SKM-1 treated with dmso at 0.1 percent for 144 hours (cell line): ENCODE measurements around the gene HIBCH.
A peak's percentile ranks its signal among the peaks of the same experiment; 100 is the strongest.
"Not testable (repeated sequence)": the region's sequence is repeated elsewhere in the genome, so short reads cannot be mapped to it uniquely, and the experiment has no call there.

Source experiments
- DNase-seq: peaks from one replicate; lab custom pipeline; 2025; ENCODE audit not compliant: unreplicated experiment; lab: John Stamatoyannopoulos, UW

Gene HIBCH

DNA sequence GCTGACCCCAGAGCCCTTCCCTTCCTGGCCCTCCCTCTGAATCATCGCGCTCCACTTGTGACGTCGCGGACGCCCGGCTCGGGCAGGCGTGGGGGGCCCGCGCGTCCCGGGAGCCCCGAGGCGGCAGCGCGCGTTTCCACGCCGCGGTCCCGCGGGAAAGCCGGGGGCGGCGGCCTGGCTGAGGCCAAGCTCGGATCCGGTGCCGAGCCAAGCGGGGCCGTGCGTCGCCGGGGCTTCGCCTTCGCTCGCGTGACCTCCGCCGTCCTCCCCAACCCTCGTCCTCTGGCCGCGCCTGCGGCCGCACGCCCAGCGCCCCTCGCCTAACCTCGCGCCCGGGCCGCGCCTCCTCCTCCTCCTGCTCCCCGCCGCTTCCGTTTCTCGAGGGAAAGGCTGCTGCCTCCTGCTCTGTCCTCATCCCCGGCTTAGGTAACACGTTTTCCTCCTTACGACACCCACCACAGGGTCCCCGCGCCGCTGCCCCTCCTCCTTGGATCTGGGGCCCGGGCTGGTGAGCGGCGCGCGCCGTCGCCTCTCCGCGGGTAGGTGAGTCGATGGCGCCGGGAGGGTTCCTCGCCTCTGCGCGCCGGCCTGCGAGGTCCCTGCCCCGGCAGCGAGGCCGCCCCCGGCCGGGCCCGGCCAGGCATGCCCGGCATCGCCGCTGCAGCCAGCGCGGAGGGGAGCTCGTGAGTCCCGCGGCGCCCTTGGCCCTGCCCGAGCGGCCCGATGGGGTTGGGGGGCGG is 24.1 kb upstream of the HIBCH start, which contains the start of gene INPP1:
TSS of gene INPP1 (plus strand) at position 54 of the 740 bp plus-strand sequence. CDS start 16,514 bp downstream, outside the sequence.
- DNase-seq: peak; percentile 95

DNA sequence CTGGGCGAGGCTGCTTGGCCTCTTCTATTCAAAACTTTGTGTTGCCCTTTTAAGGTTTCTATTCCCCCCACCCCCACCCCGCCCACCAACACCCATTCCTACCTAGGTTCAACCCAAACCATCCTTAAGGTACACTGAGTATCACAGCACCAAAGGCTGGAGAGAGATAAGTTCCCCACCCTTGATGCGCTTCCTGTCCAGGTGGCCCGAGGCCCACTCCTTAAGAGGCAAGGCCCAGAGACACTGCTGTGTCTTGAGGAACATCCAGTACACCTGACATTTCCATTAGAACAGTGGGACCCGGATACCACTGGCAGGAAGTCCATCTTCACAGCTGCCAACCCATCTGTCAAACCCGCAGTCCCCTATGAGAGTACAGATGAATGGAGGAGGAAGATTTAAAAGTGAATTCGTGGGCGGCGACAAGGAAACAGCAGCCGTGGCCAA is 23.5 kb upstream of the HIBCH start:
- peak; percentile 31 for DNase-seq

DNA sequence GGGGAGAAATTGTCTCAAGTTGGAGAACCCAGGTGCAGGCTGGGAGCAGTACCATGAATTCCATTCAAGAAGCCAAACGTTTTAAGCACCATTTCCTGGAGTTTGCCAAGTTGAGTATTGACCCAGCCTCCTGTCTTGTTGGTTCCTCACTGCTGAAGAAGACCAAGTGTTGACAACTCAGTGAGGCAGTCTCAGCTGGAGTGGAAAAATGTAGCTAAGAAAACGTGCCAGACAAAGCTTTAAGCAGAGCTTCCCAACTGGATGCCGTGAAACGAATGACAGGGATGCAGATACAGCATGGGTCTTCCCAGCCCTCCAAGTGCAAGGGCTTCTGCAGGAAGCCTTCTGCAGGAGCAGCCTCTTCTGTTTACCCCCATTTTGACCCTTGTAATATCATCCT is 23.0 kb upstream of the HIBCH start:
- no peak for DNase-seq

DNA sequence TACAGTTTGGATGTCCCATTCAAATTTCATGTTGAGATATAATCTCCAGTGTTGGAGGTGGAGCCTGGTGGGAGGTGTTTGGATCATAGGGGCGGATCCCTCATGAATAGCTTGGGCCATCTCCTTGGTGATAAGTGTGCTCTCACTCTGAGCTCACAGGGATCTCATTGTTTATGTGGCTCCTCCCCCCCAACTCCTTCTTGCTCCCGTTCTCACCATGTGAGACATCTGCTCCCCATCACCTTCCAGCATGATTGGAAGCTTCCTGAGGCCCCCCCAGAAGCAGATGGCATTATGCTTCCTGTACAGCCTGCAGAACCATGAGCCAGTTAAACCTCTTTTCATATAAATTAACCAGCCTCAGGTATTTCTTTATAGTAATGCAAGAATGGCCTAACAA is 20.7 kb upstream of the HIBCH start:
- DNase-seq: no peak

DNA sequence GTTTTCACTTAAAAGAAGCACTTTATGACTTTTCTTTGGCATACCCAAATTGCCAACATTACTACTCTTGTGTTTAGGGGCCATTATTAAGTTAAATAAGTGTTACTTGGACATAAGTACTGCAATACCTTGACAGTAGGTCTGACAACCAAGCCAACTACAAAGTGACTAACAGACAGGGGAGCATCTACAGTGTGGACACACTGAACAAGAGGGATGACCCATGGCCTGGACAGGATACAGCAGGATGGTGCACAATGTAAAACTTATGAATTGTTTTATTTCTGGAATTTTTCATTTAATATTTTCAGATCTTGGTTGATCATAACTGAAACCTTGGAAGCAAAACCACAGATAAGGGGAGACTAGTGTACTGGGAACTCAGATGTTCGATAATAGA is 19.8 kb upstream of the HIBCH start:
- DNase-seq: no peak

DNA sequence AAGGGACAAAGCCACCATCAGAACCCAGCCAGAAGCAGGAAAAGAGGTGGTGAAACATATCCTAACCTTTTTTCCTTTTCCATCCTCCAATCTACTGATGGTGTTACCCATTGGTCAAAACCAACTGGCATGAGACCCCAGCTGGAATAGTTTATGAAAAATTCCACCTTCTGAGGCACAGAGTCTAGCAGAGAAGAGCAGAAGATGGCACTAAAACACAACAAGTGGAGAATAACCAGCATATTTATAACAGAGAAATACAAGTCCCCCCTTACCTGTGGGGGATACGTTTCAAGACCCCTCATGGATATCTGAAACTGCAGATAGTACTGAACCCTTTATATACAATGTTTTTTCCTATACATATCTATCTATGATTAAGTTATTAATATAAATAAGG is 18.8 kb upstream of the HIBCH start:
- no peak for DNase-seq

DNA sequence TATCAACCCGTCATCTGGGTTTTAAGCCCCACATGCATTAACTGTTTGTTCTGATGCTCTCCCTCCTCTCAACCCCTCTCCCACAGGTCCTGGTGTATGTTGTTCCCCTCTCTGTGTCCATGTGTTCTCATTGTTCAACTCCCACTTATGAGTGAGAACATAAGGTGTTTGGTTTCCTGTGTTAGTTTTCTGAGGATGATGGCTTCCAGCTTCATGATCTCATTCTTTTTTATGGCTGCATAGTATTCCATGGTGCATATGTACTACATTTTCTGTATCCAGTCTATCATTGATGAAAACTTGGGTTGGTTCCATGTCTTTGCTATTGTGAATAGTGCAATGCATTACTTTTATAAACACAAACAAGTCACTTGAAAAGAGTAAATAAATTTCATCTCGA is 16.8 kb upstream of the HIBCH start:
- DNase-seq: no peak

DNA sequence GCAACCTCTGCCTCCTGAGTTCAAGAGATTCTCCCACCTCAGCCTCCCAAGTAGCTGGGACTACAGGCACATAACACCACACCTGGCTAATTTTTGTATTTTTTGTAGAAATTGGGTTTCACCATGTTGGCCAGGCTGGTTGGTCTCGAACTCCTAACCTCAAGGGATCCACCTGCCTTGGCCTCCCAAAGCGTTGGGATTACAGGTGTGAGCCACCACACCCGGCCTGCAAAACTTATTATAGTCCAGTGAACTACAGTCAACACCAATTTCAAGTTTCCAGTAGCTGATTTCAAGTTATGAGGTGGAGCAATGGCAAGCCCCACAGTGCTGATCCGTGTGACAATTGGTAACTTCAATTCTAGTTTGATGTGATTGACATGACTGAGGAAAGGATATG is 16.0 kb upstream of the HIBCH start:
- not testable (repeated sequence) for DNase-seq

DNA sequence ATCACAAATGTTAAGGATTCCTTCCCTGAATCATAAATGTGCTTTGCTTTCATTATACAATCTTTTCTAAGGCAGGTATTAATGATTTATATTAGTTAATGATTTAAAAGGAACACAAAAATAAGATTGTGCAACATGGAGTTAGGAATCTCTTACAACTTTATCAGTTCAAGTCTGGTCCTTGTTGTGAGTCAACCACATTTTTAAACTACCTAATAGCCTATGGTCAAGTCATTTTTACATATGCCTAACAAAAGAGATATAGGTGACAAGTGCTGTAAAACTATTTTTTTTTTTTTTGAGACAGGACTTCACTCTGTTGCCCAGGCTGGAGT is 15.6 kb upstream of the HIBCH start:
- DNase-seq: no peak

DNA sequence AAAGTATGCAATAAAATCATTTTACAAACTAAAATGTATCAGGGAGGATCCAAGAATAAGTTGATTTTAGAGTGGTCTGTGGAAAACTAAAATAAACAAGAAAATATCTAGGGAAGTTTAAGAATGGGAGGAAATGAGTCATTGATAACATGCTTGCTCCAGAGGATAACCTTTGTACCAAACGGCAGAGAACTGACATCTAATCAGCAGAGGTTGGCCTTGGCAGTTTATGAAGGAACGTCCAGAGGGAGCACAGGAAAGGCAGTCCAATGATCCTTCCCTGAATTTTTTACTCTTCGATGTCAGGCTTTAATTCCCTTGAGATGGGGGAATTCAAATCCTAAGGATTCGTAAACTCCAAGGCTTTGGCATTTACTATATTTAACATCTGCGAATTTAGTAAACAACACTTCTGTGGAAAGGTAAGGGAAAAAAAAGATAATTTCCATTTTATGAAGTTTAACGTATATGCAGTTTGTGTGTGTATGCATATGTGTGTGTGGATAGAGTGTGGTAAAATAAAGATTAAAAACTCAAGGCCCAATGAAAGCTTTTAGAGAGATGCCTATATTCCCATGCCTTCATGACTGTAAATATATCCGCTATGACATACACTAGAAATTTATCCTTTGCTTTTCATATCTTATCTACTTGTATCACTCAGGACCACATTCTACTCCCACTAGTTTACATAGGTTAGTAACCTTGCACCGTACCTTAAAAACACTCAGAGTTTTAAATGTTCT is 15.0 kb upstream of the HIBCH start:
- no peak for DNase-seq

DNA sequence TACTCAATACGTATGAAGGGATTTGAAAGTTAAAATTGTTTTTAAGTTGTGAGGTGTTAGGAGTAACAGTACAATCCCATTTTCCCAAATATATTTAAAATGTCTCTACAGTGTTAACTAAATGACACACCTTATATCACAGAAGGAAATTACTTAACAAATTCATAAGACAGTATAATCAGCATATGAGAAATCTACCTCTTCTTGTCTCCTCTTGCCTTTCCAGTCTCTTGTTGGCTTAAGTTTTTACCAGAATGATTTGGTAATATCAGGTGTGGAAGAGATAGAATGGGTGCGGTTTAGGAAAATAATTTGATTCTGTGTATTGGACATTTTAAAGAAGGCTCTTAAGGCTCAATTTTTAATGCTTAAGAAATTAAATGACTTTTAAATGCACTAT is 14.3 kb upstream of the HIBCH start:
- no peak for DNase-seq

DNA sequence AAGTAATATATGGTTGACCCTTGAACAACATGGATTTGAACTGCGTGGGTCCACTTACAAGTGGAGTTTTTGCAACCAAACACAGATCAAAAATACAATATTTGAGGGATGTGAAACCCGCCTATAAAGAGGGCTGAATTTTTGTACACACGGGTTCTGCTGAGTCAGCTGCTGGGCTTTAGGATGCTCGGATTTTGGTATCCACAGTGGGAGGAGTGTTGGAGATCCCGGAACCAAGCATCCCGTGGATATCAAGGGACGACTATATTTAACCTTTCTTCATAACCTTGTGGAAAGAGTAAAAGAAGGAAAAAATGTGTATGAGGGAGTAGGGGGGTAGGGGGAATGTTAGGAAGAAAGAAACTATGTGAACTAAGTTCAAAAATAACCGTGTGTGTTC is 13.8 kb upstream of the HIBCH start:
- DNase-seq: no peak

DNA sequence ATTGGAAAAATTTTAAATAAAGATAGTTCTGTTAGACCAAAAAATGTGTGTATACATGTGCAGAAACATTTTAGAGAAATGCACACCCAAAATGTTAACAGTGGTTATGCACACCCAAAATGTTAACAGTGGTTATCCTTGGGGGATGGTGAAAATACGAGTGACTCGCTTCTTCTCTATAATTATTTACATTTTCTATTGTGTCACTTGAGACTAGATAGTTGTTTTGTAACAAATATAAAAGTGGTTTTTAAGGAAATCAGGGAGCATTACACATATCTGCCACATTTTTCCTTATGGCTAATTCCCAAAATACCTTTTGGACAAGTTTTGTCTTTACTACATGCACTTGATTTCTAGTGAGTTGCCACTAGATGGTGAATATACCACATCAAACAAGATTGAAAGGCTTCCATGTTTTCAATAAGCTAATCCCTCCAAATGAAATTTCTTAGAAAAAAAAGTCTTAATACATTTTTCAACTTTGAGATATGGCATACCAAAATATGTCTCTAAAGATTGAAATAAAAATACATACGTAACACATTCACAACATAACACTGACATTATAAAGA is 9.0 kb upstream of the HIBCH start:
- DNase-seq: no peak

DNA sequence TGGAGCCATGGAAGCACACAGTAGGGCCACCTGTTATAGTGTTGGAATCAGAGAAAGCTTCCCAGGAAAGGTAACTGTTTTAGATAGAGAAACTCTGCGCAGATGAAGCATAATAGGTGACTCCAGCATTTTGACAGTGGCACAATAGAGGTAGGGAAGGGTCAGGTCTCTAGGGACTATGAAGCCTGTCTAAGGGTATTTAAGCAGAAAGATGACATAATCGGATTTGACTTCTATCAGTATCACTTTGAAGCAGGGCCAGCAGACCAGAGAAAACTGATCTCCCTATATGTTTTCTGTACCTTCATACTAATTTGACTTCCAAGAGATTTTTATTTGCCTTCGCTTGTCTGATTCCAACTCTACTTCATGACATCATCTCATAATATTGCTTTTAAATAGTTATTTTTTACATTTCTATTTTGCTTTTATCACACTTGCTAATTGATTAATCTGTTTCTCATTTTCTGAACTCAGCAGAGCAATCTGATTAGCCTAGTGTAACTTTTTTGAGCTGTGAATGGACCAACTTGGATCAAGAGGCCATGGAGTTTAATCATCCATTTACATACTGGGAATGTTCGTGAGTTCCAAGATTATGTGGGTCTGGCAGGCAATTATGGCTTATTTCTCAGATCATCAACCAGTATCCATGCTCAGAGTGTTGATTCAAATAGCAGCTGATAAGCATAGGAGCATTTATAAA is 8.4 kb upstream of the HIBCH start:
- DNase-seq: no peak

DNA sequence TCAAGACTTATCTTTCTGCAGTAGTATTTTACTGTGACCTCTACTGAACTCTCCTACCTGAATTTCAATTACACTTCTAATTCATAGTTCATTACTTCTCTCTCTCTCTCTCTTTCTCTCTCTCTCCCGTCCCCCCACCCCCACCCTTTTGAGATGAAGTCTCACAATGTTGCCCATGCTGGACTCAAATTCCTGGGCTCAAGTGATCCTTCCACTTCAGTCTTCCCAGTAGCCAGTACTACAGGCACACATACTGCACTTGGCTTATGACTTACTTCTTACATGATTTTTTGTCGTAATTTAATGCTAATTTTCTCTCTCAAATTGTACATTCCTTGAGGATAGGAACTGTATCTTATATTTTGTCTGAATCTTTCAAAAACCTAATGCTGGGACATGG is 6.0 kb upstream of the HIBCH start:
- DNase-seq: no peak

DNA sequence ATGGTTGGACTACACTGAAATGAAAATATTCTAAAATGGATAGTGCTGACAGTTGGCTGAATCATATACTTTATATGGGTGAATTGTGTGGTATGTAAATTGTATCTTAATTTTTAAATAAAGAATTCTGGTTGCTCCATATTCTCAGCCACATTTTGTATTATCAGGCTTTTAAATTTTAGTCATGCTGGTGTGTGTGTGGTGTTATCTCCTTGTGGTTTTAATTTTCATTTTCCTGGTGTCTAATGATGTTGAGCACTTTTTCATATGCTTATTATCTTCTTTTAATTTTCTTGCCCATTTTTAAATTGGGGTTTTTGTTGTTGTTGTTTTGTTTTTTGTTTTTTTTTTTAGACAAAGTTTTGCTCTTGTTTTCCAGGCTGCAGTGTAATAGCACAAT is 3.8 kb upstream of the HIBCH start:
- no peak for DNase-seq

DNA sequence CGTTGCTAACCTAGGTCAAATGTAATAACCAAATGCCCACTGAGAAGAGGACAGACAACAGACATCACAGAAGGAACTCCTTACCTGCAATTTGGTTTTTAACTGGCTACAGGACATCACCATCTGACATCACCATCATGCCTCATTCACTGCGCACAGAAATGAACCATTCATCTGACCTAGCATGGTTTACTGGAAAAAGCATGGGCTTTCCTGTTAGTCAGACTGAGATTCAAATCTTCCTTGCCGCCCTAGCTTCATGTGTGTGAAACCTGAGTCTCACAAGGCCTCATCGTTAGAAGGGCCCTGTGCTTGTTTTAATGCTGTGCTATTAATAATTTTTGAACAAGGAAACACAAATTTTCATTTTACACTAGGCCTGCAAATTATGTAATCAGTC is 1.1 kb upstream of the HIBCH start:
- DNase-seq: no peak

DNA sequence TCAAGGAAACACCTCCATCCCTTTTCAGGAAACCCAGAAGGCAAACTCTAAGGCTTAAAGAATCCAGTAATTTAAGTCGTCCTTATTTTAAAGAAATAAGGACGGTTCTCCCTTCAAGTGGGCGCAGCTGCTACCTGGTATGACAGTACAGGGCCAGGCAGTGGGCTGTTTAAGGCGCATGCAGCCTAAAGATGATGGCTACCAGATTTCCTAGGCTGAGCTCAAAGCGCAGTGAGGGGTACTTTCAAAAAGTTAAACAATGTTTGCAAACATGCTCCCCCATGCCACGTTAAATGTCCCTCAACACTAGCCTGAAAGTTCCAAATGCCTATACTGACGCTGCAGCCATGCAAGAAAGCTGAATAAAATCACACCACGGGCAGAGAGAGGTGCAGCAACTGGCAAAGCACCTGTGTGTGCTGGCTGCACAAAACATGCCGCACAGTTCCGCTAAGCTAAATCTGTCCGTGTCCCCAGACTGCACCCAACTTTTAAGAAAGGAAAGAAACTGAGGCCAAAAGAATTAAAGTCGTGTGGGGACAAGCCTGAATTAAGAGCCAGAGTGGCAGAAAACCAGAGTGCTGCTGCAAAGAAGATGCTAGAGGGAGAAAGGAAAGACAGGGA is 583 bp downstream of the HIBCH start:
- DNase-seq: no peak

DNA sequence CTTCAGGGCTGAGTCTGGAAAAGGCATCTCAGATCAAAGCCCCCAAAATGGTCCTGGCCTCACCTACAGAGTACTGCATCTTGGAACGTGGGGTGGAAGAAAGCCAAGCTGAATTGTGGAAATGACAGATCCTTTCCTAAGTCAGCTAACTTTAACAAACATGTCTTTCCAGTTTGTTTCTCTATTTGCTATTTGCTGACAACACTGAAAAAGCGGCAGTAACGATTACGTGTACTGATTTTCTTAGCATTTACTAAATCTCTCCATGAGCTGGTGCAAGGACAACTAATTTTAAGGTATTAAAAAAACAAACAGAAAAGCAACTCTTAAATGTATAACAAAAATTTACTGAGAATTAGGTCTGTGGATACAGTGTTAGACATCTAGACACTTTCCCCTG is 1.1 kb downstream of the HIBCH start:
- no peak for DNase-seq

DNA sequence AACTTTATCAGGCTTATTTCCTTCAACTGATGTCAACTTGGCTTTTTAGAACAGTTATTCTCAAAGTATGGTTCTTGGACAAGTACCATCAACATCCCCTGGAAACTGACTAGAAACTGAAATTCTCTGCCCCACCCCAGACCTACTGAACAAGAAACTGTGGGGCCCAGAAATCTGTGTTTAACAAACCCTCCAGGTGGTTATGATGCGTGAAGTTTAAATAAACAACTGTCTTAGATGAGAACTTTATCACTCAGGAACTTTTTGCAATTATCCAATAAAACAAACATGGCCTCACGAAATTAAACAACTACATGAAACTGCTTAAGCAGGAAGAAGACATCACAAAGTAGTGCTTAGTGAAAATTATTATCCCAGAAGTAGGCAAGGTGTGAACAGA is 4.4 kb downstream of the HIBCH start:
- no peak for DNase-seq

DNA sequence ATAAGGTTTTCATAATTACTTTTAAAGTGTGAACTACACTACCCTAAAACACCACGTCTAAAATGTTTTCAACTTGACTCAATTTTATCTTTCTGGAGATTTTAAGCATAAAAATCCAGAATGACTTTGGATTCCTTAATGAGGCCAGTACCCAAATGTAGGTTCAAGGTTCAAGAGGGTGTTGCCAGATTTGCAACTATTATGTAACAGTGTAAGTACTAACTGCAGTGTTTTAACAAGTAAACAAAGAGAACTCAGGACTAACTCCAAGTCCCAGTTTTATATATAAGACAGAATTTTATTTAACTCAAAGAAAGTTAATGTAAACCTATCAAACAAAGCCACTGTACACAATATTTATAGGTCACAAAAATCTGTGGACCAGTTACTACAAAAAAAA is 5.7 kb downstream of the HIBCH start:
- no peak for DNase-seq
